GM18909 (cell line): ENCODE results near the gene NR1D2.
A peak's percentile ranks its signal among the peaks of the same experiment; 100 is the strongest.

ENCODE experiments used
- ATAC-seq: cut with Tn5 transposase; IDR thresholded peaks from one replicate; pipeline ENCODE4 v1.9.1; 2021; ENCODE audit warnings: mild to moderate bottlenecking; ENCODE audit not compliant: unreplicated experiment, poor library complexity

The NR1D2 gene

DNA sequence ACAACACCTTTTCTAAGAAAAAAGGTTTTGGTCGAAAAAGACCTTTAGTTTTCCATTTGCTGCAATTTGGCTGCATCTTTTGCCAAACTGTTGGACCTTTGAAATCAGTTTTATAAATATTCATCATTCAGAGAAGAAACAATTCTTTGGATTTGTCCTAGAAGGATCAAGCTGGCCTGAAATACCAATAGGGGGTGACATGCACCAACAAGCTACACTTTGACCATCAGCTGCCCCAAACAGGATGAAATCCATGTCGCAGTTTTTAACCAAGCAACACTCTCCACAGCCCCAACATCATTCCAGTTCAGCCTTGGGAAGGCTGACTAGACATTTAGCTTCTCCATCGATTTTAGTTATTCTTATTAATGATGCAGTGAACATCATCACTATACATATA lies 18.4 kb upstream of the NR1D2 start:
- ATAC-seq: no peak

DNA sequence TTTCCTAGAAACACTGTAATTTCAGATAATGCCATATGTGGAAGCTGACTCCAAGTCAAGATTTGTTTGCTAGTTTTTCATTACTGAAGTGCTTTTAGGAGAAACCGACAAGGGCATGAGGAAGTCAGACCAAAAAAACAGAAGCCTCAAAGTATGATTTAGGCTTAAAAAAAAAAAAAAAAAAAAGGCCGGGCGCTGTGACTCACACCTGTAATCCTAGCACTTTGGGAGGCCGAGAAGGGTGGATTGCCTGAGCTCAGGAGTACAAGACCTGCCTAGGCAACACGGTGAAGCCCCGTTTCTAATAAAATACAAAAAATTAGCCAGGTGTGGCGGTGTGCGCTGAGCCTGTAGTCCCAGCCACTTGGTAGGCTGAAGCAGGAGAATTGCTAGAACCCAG lies 16.6 kb upstream of the NR1D2 start:
- no peak for ATAC-seq

DNA sequence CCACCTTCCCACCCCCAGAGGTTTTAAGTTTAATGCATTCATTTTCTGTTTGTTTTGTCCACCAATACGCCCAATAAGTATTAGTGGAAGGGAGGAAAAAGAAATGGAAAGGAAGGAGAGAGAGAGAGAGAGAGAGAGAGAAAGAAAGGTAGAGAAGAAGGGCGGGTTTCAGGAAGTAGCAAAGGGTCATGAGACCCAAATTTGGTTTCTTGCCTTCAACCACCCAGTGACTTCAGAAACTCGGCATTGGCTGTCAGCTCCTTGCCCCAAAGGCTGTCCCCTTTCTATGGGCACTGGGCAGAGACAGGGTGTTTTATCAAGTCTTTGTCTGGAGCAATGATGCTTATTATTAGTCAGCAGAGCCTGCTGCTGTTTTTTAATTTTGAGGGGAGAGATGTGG lies 13.5 kb upstream of the NR1D2 start:
- ATAC-seq: no peak

DNA sequence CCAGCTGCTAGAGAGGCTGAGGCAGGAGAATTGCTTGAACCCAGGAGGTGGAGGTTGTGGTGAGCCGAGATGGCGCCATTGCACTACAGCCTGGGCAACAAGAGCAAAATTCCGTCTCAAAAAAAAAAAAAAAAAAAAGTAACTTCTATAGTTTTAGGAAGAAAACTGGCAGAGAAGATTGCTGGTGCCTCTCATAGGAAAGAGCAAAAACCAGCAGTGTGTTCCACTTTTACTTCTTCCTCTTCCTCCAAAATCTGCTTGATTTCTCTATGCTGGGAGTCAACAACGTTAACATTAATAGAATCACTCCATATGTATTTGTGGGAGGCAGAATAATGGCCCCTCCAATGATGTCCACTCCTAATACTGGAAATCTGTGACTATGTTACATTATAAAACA lies 12.5 kb upstream of the NR1D2 start:
- ATAC-seq: no peak

DNA sequence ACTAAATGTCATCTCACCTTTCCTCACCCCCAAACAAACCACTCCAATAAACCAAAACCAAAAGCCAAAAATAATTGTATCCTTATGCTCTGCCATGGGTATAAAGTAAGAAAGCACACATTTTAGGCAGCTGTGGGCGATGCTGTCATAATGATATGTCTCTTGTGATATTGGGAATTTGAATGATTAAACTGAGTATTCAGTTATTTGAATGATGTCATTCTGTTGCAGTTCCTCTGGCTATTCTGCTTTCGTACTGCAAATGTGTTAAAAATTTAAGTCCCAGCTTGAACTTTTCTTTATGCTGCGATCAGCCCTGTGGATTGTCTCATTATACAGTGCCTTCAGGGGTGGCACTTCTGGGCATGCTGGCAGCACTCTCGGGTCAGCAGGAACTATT lies 10.8 kb upstream of the NR1D2 start:
- ATAC-seq: no peak

DNA sequence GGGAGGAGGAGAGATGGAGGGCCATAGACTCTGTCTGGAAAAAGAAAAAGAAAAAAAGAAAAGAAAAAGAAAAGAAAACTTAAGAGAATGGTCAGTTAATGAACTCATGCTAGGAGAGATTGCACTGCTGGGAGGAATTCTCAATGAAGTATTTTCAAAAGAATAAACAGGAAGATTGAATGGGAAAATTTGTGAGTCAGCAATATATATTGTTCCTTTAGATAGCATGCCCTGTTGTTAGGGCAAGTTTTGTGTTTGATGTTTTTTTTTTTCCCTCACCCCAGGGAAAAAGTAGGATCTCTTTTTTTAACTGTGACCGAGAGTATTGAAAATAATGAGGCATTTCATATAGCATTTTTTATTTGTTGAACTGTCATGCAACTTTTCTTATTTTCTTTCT lies 7.8 kb upstream of the NR1D2 start:
- no peak for ATAC-seq

DNA sequence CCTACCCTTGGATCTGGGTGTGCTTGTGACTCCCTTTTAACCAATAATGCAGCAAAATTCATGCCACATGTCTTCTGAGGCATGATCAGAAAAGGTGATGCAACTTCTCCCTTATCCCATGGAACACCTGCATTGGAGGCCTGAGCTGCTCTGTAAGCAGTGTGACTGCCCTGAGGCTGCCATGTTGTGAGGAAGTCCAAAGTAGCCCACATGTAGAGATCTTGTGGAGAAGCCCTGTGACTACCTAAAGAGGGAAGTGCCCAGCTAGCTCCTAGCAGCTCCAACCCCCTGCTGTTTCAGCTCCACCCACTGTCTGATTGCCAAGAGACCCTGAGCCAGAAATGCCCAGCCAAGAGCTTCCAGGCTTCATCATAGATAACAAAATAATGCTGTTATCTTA lies 6.4 kb upstream of the NR1D2 start:
- no peak for ATAC-seq

DNA sequence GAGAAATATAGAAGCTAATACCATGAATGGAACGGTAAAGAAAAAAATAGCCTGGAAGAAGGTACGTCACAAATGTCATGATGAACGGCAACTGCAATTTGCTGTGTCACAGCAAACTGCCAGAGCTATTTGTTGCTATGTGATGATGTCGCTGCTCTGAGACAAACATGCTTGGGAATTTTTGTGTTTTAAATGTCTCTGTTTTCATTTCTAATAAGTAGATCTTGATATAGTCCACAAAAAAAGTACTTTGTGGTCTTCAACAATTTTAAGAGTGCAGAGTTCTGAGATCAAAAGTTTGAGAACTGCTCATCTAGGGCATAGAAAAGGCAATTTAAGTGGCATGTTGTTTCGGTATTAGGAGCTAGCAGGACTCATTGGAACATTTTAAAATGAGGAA lies 4.3 kb upstream of the NR1D2 start:
- ATAC-seq: no peak

DNA sequence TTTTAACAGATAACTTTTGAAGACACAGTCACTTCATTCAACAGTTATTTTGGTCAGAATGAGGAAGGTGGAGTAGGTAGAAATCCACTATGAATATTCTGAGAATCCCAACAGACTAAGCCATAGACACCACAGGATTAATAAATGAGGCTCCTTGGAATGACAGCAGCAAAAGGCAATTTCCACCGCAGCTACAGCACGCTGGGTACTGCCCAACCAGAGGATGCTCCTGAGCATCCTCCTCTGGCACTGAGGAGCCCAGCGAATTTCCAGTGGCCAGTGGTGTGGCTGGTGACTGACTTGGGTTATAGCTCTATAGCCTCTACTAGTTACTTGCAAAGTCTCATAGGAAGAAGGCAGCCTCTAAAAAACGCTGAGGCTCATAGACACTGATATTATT lies 3.6 kb upstream of the NR1D2 start:
- no peak for ATAC-seq

DNA sequence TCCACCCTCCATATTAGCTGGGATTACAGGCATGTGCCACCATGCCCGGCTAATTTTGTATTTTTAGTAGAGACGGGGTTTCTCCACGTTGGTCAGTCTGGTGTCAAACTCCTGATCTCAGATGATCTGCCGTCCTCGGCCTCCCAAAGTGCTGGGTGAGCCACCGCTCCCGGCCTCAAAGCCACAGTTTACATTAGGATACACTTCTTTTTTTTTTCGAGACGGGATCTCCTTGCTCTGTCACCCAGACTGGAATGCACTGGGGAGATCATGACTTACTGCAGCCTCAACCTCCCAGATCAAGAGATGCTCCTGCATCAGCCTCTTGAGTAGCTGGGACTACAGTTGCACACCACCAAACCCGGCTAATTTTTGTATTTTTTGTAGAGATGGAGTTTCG lies 2.5 kb upstream of the NR1D2 start:
- no peak for ATAC-seq

DNA sequence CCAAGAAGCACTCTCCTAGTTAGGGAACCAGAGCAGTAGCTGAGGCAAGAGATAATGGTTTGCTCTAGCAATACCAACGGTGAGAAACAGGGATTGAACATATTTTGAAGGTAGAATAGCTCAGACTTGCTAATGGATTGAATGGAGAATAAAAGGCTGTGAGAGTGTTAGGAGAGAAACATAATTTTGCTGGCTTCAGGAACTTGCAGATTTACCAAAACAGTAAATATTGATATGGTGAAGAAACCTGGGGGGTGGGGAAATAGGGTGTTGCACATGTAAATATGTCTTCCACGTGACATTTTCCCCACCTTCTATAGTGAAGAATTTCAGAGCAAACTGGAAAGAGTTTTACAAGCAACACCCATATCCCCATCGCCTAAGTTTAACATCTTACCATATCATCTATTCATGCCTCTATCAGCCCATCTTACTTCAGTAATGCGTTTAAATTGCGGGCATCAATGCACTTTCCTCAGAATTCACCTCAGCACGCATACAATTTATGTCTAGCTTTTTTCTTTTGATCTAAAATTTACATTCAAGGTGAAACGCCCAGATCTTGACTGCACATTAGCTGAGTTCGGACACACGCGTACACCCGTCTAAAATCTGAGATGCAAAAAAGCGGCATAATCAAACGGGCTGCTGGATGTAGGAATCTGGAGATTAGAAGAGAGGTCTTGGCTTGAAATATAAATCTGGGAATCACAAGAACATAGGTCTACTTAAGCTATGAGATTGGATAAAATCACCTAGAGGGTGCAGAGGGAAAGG lies 891 bp upstream of the NR1D2 start:
- ATAC-seq: no peak

DNA sequence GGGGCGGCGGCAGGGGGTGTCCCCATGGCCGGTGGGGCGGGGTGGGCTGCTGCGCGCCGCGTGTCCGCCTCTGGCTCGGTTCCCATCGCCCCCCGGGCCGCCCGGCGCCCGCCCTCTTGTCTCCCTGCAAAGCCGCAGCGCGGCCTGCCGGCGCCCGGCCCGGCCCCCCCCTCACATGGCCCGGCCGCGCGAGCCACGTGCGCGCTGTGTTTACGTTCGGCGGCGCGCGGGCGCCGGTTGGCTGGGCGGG lies 502 bp downstream of the NR1D2 start:
- ATAC-seq: no peak

DNA sequence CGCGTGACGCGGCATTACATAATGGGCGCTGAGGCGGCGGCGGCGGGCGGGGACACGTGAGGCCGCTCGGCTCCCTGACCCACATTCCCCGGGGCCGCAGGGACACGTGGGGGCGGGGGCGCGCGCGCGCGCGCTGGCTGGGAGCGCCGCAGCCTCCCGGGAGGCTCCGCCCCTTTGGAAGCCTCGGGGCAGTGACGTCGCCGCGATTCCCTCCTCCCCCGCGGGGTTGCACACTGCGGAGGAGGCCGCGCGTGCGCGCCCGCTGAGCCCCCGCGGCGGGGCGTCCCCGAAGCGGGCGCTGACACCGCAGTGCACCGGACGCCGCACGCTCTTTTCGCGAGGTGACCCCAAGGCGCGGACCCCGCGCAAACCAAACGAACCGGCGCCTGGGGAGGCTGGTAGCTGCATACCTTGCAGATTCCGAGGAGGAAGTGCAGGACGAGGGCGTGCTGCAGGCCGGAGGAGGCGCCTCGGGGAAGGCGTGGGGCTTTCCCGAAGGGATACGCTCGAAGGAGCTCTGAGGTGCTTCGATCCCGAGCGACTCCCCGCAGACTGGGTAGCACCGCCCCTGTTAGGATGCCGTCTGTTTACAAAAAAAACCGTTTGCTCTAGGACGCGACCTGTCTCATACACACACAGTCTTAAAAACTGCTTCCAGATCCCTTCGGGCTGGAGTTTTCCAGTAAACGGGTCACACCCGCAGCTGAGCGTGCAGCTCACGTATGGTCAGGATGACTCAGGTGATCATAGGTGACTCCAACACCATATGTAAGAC lies 1.0 kb downstream of the NR1D2 start:
- peak; percentile 84 for ATAC-seq

DNA sequence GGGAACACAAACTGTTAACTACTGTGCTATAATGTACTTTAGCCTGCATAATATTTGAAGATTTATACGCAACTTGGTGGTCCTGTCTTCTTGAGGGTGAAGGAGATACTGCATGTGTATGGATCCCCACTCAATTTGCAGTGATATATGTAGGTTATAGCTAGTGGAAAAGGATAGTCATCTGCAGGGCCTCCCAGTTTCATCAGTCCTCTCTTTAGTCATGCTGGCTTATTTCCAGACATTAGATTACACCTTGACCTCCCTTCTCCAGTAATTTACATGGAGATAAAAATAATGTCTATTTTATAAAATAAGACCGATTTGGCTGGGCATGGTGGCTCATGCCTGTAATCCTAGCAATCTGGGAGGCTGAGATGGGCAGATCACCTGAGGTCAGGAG lies 3.7 kb downstream of the NR1D2 start:
- ATAC-seq: no peak

DNA sequence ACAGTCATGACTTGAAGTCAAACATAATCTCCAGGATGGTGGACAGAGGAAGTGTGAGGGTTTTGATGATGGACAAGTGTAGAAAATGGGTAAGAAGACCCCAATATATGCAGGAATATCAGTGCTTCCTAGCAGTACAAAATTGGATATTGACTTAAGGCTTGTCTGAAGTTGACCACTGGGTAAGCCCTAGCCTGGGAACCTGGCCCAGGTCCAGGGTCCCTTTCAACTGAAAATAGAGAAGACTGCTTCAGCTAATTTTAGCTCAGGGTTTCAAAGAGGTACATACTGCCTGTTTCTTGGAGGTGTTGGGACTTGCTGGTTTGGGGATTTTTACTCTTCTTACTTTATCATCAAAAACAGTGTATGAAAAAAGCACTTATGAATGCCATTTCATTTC lies 4.7 kb downstream of the NR1D2 start:
- ATAC-seq: peak; percentile 18

DNA sequence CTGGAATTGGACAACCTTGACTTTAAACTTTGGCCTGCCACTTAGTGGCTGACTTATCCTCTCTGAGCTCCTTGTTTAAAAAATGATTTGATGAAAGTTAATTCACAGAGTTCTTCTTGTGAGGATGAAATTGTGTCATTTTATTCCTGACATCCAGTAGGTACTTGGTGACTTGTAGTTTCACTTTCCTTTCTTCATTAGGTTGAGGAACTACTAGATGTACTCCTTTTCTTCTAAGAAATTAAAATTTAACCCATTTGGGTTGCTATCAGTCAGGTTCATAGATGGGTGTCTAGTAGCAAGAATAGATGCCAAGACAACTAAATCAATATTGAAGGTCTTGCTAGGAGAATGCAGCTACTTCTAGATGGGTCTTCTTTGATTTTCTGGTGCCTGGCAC lies 5.2 kb downstream of the NR1D2 start:
- peak; percentile 40 for ATAC-seq

DNA sequence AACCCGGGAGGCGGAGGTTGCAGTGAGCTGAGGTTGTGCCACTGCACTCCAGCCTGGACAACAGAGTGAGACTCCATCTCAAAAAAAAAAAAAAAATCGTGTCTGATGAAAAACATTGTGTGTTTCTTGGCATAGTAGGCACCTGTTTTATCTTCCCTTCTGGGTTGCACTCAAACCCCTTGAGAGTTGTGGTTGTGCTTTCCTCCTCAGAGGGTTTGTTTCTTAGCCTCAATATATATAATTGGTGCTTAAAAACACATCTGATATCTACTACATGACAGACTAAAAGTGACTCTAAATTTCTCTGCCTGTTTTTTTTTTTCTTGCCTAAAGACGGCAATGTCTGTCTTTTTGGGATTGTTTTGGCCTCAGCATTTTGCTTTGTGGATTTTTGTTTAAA lies 7.6 kb downstream of the NR1D2 start:
- peak; percentile 60 for ATAC-seq

DNA sequence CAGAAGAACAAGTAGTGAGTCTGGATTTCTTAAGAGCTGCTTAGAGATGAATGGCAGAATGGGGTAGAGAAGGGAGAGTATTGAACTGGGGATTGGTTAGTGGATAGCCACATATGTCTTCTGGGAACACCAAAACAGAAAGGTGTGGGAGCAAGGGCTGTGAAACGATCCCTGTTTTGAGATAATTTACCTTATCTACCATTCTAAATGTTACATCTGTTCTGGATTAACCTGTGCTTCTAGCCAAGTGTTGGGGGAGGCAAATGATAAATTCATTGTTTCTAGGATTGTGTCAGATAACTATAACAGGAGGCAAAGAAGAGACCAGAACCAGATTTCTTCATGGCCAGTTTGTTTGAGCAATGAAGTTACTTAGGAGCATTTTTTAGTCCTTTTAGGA lies 8.4 kb downstream of the NR1D2 start:
- ATAC-seq: no peak

DNA sequence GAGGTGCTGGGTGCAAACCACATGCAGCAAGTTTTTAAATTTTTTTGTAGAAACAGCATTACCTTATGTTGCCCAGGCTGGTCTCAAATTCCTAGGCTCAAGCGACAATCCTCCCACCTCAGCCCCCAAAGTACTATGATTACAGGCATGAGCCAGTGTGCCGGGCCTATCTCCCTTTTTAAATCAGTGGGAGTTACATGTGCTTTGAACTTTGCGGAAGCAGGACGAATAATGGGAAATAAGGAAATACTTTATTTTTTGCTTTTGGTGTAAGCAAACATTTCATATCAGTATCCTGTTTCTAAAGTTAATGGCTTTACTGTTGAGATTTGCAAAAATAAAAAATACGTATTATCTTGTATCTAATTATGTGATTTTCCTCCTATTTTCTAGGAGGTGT lies 9.1 kb downstream of the NR1D2 start:
- no peak for ATAC-seq

DNA sequence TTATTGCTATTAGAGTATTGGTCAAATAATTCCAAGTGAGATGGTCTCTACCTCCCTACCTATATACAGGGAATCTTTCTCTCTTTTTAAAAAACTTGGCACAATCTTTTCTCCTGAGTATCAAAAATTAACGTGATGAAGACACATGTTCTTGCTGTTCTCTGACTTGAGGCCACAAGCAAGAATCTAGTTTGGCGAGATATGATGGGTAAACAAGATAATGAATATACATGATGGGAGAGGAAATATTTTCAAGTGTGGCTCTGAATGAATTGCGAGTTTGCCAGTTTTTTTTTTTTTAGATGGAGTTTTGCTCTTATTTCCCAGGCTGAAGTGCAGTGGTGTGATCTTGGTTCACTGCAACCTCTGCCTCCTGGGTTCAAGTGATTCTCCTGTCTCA lies 11.6 kb downstream of the NR1D2 start:
- ATAC-seq: no peak

DNA sequence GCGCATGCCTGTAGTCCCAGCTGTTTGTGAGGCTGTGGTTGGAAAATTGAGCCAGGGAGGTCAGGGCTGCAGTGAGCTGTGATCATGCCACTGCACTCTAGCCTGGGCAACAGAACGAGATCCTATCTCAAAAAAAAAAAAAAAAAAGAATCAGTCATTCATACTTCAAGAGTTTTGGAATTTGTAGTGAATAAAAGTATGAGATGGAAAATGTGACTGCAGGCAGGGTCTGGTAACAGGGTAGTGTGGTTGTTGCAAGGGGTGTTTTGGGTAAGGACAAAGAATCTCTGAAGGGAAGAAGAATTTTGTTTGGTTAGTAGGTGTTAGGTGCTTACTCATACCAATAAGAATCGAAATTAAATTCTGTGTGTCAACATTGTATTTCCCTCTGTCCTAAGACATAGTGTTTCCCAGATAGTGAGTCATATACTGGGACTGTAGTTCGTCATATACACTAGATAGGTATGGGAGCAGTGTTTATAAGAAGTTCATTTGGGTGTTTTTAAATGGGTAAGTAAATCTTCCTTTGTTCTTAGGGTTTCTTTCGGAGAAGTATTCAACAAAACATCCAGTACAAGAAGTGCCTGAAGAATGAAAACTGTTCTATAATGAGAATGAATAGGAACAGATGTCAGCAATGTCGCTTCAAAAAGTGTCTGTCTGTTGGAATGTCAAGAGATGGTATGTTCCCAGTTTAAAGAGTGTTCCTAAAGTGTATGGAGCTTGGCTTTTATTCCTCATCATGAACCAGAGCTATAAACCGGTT lies 14.2 kb downstream of the NR1D2 start:
- no peak for ATAC-seq

DNA sequence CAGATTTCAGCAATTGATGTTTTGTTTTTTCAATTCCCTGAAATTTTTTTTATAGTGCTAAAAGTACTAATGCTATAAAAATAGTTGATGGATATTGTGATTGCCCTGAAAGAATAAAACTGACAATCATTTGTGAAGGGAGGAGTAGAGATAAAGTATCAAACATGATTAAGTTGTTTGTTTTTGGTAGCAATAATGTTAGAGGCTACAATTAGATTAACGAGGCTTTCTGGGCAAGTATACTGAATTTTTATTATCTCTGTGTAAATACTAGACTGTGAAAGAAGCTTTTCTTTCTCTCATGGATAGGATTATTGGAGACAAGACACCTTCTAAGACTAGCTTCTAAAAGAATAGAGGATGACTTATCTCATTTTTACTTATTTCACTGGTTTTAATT lies 15.6 kb downstream of the NR1D2 start:
- ATAC-seq: no peak
